ENCODE data around the gene LRRC55.

Gene LRRC55

DNA sequence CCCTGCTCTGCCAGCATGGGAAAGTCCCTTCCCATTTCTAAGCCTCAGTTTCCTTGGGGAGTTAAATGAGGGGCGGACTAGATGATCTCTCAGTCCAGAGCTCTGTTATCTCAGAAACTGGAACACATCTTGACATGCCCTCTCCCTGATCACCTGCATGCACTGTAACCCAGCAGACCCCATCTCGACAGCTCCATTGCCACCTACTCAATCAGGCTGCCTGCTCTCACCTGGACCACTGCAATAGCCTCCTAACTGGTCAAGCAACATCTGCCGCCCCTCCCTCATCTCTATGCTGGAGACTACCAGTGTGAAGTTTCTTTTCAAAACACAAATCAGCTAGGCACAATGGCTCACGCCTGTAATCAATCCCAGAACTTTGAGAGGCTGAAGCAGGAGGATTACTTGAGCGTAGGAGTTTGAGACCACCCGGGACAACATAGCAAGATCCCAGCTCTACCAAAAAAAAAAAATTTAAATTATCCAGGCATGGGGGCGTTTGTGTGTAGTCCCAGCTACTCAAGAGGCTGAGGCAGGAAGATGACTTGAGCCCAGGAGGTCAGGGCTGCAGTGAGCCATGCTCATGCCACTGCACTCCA lies 22.2 kb downstream of the LRRC55 start:
- DNase-seq, result no peak

DNA sequence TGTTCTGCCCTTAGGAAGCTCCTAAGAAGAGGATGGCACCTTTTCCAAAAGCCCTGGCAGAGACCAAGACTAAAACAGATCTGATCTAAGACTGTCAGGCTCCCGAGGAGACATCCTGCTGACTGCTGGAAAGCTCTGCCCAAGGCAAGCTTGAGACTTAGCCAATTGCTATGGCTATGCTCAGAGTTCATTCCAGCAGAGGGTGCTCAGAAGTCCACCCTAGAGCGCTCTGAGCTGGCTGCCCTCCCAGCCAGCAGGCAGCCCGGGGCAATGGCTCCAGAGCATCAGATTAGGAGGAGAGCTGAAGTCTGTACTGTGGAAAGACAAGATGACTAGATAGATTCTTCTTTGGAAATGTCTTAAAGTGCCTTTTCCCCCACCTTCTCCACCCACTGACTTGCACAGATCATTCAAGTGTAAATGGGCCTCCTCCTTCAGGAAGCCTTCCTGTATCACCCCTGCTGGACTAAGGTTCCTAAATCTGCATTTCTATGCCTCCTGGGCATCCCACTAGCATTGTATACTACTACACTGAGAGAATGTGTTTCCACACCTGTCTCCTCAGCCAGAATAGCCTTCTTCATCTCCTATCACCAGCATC lies 23.4 kb downstream of the LRRC55 start:
- DNase-seq, result no peak

DNA sequence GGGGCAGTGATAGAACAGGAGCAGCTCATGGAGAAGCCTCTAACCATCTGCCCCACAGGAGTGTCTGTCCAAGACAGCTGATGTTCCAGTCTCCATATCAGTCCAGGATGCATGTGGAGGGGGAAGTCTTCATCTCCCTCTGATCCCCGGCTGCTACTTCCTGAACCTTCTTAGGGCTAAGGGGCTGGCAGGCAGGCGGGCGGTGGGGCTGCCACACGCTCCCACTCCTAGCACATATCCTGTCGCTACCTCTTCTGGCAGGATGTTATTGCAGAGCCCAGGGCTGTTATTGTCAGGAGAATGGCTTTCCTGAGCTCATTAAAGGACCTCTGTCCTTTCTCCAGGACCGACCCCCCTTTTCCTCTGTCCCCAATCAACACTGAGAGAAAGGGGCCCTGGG lies 25.4 kb downstream of the LRRC55 start:
- no peak for DNase-seq

DNA sequence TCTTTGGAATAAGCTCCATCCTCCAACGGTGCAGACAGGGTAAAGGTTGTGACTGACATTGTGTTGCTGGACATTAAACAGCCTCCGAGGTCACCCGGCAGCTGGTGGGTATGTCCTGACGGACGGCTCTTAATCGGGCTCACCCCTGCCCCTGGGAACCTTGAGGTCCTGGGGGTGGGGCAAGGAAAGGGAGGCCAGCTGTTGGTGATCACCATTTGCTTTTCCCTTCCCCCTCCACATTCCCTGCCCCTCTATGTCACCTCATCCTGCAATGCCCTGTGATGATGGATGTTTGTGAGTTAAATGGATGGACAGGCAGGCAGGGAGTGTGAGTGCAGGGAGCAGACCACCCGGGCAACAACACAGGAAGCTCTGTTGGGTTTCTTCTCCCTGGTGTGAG lies 29.0 kb downstream of the LRRC55 start:
- no peak for DNase-seq

DNA sequence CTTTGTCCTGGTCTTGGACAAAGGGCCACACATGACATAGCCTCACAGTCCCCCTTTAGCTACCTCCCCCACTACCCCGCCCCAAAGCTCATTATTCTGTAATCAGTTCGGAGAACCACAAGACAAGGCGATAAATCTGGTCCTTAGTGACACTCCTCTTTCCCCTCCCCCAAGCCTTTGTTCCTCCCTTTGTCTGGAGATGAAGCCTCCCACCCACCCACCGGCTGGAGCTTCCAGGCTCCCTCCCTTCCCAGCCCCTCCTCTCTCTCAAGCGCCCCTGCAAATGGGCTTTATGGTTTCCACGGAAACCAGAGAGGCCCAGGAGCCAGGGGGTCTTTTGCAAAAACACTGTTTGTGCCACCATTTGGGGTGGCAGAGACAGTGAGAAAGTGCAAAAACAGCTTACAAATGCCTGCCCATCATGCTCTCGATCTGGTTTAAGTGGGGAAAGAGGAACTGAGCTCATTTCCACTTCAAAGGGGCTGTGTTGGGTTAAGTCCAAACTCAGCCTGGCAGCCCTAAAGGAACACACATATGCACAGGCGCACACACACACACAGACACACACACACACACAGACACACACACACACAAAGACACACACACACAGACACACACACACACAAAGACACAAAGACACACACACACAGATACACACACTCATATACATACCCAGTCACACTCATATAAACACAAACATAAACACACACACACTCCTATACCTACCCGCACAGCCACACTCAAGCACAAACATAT lies 31.8 kb downstream of the LRRC55 start:
- DNase-seq, result no peak

DNA sequence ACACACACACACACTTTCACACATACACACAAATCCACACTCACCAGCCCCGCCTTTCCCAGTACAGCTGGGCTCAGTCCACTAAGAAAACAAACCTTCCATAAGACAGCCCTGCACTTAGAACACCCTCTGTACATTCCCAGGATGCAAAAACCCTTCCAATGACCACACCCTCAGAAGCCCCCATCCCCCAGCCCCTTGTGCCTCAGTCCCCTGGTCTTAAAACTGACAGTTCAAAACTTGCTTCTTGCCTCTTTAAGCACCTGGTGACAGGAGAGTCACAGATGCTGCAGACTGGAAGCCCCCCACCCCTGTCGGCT lies 32.3 kb downstream of the LRRC55 start:
- no peak for DNase-seq

DNA sequence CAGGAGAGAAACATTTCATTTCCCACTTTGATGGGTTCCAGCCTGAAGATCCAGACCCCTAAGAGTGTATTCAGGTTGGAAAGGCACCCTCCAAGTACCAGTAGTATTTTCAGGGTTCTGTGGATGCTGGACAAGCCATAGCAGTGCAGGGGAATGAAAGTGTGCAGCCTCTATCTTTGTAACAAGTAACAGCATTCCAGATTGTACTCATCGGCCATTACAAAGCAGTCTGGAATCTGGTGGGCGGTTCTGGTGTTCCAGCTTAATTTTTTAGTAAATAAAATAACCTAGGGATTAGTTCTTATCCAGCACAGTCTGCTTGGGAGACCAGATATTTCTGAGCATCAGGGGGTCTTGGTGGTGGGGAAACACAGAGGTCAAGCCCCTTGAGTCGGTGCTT lies 32.7 kb downstream of the LRRC55 start:
- DNase-seq, result no peak

DNA sequence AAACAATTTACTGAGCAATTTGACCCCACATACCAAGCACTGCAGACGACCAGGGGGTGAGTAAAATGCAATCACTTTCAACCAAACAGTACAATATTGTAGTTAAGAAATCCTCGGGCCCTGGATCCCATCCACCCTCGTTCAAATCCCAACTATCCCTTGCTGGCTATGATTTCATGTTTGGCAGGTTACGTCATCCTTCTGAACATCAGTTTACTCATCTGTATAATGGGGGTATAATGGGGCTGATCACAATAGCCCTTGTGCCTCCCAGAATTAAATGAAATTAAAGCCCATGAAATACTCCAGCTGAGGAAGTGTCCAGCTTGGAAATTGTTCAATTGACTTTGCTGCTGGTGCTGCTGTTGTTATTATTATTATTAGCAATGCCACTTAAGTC lies 34.7 kb downstream of the LRRC55 start:
- DNase-seq, result no peak

DNA sequence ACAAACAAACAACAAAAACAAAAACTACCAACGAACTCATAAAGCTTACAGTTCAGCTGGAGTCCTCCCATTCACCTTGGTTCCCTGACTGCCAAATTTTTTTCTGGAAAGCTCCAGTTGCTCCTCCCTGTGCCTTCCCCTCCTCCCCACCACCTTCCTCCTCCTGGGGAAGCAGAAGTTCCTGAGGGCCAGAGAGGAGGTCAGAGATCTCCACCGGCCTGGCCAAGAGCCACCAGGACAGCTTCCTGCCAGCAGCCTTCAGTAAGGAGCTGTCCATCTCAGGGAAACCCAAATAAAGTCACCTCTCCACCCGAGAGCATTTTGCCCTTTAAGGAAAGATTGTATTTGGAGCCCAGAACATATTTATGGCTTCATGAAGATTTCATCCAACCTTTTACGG lies 35.3 kb downstream of the LRRC55 start:
- no peak for DNase-seq

DNA sequence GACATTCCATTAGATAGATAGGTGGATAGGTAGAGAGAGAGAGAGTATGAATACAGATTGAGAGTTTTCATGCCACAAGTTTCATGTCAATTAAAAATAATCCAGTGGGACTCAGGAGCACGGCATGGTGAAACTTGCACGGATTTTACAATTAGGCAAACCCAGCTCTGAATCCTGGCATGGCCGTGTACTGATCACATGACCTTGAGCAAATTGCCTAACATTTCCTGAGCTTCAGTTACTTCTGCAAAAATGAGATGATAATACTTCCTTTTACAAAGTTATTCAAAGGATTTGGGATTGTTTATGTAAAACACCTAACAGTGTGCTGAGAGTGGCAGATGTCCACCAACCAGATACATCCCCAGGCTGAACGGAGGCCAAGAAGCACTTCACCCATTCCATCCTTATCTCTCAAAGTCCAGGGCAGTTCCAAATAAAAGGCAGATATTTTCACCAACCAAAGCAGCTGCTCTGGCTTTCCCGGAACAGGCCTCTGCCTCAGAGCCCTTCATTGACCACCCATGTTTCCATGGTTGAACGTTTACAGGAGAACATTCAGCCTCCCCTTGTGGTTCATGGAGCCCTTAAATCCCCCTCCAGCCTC lies 37.4 kb downstream of the LRRC55 start:
- DNase-seq, result no peak

DNA sequence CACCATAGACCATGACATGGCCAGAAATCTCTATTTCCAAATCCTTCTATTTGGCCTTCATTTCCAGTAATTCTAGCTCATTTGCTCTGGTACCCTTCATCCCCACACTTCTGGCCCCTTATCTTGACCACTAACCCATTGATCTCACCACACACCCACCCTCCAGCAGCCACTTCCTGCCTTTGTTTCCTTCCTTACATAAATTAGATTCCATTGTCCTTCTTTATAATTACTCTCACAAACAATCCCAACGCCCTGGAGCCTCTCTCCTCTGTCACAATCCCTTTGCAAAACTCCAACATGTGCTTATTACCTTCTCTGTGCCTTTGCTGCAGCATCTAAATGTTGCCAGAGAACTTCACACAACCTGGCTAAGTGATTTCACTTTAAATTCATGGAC lies 40.5 kb downstream of the LRRC55 start:
- no peak for DNase-seq

DNA sequence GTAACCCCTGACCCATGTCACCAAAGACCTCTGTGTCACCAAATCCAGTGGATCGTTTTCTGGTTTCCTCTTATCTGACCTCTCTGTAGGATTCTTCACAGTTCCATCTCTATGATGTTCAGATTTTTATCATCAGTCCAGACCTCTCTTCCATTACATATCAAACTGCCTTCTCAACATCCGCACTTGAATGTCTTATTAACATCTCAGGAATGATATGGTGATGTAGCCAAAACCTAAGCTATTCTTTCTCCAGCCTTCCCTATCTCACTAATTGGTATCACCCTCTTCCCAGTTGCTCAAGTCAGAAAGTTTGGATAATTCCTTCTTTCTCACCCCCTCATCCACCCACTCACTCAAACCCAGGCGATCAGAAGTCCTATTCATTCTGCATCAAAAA lies 41.8 kb downstream of the LRRC55 start:
- no peak for DNase-seq

DNA sequence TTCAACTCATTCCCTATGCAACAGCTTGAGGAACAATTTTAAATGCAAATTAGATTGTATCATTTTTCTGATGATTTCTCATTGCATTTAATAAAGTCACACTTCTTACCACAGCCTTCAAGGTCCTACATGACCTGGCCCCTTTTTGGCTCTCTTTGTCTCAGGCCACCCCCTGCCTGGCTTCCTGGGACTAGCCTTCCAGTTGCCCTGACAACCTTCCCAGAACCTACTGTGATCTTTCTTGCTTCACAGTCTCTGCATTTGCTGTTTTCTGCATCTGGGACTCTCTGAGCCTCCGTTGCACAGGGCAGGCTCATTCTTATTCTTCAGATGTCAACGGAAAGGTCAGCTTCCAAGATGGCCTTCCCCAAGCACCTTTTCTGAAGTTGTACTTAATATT lies 42.4 kb downstream of the LRRC55 start:
- no peak for DNase-seq

DNA sequence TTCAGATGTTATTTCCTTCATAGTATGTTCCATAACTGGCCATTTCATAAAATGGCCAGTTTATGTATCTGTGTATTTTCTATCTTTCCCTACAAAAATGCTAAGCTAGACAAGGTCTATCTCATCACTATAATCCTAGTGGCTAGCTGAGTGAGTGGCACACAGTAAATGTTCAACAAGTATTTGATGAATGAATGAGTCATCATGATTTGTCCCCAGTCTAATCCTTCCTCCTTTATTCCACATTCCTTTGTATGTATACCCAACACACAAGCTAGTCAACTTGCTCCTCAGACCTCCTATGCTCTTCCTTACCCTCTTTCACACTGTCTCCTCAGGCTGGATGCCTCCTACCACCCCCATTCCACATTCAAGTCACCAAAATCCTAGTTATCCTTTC lies 42.8 kb downstream of the LRRC55 start:
- no peak for DNase-seq

DNA sequence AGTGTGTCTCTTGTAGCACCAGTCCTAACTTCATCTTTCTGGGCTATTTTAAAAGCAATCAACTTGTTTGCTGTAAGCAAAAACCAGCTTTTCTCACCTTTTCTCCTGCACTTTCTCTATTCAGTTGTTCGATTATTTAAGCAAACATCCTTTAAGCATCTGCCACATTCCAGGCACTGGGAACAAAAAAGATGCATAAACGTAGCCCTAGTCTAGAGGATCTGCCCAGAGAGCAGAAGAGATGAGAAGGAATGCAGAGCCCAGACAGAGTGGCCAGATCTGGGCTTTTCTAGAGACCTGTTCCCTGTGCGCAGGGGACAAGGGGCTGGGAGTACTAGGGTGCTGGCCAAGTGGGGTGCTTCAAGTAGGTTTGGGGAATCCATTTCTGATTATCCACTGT lies 46.8 kb downstream of the LRRC55 start:
- DNase-seq, result no peak

DNA sequence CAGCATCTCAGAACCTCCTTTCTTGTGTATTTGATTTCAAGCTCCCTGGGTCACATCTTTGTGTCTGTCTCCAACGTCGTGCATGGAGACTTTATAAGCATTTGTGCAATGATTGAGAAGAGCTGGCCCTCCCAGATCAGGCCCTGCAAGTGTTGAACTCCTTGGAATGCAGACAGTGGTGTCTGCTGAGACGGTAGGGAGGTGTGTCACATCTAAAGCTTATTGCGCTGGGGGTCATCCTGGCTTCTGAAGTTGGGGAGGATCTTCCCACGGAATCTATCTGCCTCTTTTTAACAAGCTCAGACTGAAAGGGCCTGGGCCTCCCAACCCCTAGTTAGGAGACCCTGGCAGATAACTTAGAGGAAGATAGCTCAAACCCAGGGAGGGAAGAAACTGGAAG lies 48.6 kb downstream of the LRRC55 start:
- no peak for DNase-seq

DNA sequence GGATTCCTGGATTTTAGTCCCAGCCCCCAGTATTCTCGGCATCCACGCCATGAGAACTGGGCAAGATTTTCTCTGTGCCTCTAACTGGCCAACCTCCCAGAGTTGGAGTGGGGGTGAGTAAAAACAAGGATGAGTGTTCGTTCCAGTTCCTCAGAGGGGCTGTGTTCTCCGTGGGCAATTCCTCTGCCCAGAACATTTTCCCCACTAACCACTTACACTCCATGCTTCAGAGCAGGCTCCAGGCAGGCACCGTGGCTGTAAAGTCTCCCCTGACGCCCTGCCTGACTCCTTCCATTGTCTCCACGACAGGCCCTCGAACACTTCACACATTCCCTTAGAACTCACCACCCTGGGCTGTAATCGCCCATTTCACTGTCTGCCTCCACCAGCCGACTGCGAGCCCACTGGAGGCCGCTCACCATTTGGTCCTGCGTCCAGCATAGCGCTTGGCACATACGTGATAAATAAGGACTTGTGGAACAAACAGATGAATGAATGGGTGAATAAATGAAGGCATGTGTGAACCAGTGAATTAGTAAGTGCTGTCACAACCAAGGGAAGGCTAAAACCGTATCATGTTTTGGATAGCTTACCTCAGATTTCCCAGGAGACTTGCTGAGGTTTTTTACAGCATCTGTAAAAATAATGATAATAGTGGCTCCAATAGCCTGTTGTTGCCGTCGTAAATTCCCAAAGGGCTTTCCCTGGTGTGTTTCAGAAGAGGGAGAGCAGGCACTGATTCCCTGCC lies 49.2 kb downstream of the LRRC55 start:
- no peak for DNase-seq

DNA sequence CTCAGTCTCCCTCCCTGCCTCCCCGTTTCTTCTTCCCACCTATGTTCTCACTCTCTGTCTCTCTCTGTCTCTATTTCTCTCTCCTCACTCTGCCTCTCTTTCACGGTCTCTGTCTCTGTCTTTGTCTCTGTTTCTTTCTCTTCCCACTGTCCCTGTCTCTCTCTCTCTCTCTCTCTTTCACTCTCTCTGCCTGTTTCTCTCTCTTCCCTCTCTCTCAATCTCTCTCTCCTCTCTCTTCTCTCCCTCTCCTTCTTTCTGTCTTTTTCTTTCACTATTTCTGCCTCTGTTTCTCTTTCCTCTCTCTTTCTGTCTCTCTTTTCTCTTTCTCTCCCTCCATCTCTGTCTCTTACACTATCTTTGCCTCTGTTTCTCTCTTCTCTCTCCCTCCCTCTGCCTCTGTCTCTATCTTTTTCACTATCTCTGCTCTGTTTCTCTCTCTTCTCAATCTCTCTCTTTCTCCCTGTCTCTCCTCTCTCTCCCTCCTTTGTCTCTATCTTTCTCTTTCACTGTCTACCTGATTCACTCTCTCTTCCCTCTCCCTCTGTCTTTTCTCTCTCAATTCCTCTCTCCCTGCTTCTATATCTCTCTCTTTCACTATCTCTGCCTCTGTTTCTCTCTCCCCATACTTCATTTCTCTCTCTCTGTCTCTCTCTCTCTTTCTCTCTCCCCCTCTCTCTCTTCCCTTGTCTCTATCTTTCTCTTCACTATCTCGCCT lies 49.9 kb downstream of the LRRC55 start:
- DNase-seq, result no peak

DNA sequence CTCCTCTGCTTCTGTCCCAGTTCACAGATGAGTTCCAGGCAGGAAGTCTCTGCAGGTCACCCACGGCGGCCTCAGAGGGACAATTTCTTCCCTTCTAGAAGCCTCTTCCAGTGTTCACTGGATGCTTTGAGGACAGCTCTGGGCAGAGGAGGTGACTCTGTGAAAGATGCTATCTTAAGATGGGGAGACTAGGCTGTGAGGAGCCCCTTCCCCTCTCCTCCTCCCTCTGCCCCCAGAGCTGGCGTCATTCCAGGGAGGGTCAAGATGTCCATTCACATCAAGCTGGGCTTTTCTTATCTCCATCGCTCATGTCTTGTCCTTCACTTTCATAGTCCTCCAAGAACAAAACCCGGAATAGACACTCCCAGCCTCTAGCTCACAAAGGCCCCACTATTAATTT lies 51.9 kb downstream of the LRRC55 start:
- no peak for DNase-seq

DNA sequence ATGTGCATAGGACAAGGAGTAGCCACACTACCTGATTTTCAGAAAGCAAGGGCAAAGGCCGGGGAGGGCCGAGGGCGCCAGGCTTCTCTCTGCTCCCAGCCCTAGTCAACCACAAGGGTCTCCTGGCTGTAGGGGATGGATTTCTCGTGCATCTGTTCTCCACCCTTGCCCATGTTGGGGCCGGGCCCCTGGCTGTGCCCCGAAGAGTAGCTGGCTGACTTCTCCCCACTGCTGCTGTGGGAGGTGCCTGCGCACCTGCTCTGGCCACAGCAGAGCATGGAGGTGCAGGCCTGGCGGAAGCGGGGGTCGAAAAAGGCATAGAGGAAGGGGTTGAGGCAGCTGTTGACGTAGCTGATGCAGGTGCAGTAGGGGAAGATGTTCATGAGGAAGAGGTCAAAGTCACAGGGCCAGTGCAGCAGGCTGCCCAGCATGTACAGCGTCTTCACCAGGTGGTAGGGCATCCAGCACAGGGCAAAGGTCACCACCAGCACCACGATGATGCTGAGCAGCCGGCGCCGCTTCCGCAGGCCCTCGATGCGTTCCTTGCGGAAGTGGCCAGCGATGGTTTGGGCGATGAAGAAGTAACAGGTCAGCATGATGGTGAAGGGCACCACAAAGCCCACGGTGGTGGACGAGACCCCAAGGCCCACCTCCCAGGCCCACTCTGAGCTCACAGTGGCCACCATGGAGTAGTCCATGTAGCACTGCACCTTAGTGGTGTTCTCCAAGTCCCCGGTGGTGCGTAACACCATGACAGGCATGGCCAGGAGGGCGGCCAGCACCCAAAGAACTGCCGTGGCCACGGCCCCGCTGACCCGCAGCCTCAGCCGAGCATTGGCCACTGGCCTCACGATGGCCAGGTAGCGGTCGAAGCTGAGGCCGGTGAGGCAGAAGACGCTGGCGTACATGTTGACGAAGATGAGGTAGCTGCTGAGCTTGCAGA lies 54.3 kb downstream of the LRRC55 start:
- no peak for DNase-seq

DNA sequence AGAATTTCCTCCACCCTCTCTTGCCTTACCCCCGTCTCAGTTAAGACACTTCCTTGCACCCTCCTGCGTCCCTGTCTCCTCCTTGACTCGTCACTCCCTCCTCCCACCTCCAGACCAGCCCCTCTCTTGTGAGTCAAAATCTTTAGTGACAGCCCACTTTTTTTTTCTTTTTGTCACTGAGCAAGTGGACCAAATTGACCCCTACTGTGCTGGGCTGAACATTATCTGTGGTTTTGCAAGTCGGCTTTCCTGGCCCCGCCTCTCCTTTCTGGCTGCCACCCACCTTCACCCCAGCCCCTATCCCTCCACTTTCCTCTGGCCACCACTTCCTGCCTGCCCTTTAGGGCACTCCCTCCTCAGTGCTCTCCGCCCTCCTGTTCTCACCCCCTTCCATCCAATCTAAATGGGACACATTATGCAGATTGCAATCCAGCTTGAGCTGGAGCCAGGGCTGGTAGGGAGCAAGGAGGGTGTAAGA lies 55.5 kb downstream of the LRRC55 start, which contains the start of gene APLNR:
TSS of gene APLNR (minus strand) at position 47 of the 478 bp plus-strand sequence. CDS start 246 bp downstream, outside the sequence.
- no peak for DNase-seq

Data from NCI-H1105 (cell line).